SK-N-SH treated with all-trans-retinoic acid at 6 μM for 48 hours (cell line): ENCODE results near the gene POLE.

Experiments
- TCF4 ChIP-seq: fragments of 250-450 bp; sonication (Bioruptor Pico); IDR thresholded peaks from 2 replicates; pipeline ENCODE4 v1.8.0; 2021; ENCODE audit warnings: mild to moderate bottlenecking, moderate library complexity, borderline replicate concordance
- ZFP3 ChIP-seq: fragments of 250-450 bp; sonication (Bioruptor Pico); IDR thresholded peaks from 2 replicates; pipeline ENCODE4 v1.5.0; 2020; ENCODE audit warnings: mild to moderate bottlenecking, moderate library complexity
- ZNF8 ChIP-seq: fragments of 450-650 bp; formaldehyde crosslinking; IDR thresholded peaks from 2 replicates; pipeline ENCODE4 v1.5.0; 2020; ENCODE audit warnings: mild to moderate bottlenecking, moderate library complexity
- TF ChIP-seq, protein P1 (sequence below): fragments of 250-450 bp; sonication (Bioruptor Pico); IDR thresholded peaks from 2 replicates; pipeline ENCODE4 v1.8.0; 2021; ENCODE audit warnings: low read depth, mild to moderate bottlenecking, moderate library complexity, borderline replicate concordance

DNA sequence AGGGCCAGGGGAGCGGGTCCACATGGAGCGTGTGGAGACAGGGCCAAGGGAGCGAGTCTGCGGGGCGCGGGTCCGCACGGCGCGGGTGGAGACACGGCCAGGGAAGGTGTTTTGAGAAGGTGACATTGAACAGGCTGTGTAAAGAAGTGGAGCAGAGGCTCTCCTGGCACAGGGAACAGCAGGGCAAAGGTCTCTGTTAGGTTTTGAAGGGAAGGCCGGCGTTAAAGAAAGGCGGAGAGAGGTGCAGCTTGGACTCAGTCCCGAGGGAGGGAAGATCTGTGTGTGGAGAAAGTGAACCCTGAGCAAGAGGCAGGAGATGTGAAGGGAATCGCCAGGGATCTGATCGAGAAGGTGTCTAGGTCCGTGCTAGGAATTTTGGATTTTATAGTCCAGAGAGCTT is 2.1 kb upstream of the POLE start:
- TF ChIP-seq ZFP3 (CRISPR knock-in tag) = no peak
- no peak for TF ChIP-seq TCF4 (CRISPR knock-in tag)
- TF ChIP-seq ZNF8 (CRISPR knock-in tag) = no peak
- TF ChIP-seq, protein P1, sequence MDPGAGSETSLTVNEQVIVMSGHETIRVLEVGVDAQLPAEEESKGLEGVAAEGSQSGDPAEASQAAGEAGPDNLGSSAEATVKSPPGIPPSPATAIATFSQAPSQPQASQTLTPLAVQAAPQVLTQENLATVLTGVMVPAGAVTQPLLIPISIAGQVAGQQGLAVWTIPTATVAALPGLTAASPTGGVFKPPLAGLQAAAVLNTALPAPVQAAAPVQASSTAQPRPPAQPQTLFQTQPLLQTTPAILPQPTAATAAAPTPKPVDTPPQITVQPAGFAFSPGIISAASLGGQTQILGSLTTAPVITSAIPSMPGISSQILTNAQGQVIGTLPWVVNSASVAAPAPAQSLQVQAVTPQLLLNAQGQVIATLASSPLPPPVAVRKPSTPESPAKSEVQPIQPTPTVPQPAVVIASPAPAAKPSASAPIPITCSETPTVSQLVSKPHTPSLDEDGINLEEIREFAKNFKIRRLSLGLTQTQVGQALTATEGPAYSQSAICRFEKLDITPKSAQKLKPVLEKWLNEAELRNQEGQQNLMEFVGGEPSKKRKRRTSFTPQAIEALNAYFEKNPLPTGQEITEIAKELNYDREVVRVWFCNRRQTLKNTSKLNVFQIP = no peak
